Measurements from ENCODE around the gene TMEM97. TPM values are rescaled to one million over a fixed set of nuclear protein-coding genes. Genes with fewer than 3 reads are reported as not detected.

Gene TMEM97
- total RNA-seq, 3 donors from 2014 or later: 14.3 to 25.1 (median 18.1) TPM

DNA sequence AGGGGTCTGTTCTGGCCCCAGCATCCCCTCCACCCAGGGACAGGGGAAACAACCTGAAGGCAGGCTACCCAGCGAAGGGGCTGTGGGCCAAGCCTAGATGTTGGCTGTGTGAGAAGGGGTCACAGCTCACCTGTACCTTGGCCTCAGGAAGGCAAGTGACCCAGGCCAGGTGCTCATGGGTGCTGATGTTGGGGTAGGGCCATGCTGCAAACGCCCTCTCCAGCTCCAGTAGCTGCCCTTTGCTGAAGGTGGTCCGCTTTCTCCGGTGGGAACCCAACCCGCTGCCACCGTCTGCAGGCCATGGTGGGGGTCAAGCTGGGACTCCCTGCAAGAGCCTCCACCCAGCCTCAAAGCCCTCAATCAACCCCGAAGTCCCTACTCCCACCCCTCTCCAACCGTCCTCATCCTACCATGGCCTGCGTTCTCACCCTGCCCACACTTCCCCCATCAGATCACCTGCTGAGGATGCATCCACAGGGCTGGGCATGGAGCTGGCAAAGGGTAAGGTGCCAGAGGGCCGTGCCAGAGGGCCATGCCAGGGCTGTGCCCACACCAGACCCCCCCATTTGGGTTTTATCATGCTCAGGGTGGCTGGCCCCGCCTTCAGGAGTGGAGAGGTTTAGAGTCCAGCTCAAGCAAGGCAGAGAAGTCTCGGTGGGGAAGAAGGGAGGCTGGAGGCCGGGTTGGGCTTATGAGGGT lies 45.8 kb downstream of the TMEM97 start, which contains the start of gene SEBOX:
Gene SEBOX (minus strand): TSS at position 535 of the 699 bp plus-strand sequence. CDS start 48 bp downstream, at position 487.
- Histone ChIP-seq H3K36me3 (ENCODE audit: low read depth) (peaks cover 11% of the 10 kb centered on the region), H3K9me3 (no peaks in the 10 kb centered on the region), H3K4me3 (no peak within 1 kb of the TSS), H3K4me1 (ENCODE audit: low read depth) (no peaks in the 10 kb centered on the region)
- ATAC-seq (no peak), DNase-seq (no peak)
- intact Hi-C loops (cut with DNase I, micrococcal nuclease): no loop called here
- TF ChIP-seq CTCF (IDR thresholded peaks at IDR 0.05): no peak

GRCh38 chr17:28365487-28365886 lies 46.5 kb downstream of the TMEM97 start:
- no peak for TF ChIP-seq CTCF (IDR thresholded peaks at IDR 0.05)
- intact Hi-C loops (cut with DNase I, micrococcal nuclease): no loop called here
- ATAC-seq (no peak), DNase-seq (no peak)
- Histone ChIP-seq H3K36me3 (ENCODE audit: low read depth) (peaks cover 11% of the 10 kb centered on the region), H3K4me1 (ENCODE audit: low read depth) (no peaks in the 10 kb centered on the region), H3K4me3 (no peak overlapping the region), H3K9me3 (no peaks in the 10 kb centered on the region)

DNA sequence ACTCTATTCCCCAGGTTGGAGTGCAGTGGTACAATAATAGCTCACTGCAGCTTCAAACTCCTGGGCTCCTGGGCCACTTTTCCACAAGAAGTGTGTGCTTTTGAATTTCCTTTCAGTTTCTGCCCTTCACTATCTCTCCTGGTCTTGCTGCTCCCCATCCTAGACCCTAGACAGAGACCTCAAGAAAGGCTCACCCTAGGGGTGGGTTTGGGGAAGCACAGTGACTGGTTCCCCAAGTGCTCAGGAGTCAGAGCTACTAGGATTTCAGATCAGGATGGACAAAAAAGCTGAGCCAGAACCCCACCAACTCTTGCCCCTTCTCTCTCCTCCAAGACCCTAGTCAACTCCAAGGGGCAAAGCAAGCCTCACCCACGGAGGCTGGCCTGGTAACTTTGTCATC lies 47.6 kb downstream of the TMEM97 start:
- no peak overlapping the region for H3K4me3 ChIP-seq
- no peak for DNase-seq
- peaks cover 1% of the 10 kb centered on the region for H3K4me1 ChIP-seq (ENCODE audit: low read depth)
- no peaks in the 10 kb centered on the region for H3K9me3 ChIP-seq
- intact Hi-C loops (cut with DNase I, micrococcal nuclease): no loop called here
- H3K36me3 ChIP-seq (ENCODE audit: low read depth): peaks cover 3% of the 10 kb centered on the region
- TF ChIP-seq CTCF (IDR thresholded peaks at IDR 0.05): no peak
- no peak for ATAC-seq

- intact Hi-C loops (cut with DNase I, micrococcal nuclease): no loop called here
- no peak overlapping the region for H3K4me3 ChIP-seq
Observed at GRCh38 chr17:28367641-28368305, 48.8 kb downstream of the TMEM97 start.

GRCh38 chr17:28368306-28368831 lies 49.4 kb downstream of the TMEM97 start:
- no peak for TF ChIP-seq CTCF (IDR thresholded peaks at IDR 0.05)
- H3K9me3 ChIP-seq: no peaks in the 10 kb centered on the region
- DNase-seq (no peak), ATAC-seq (no peak)
- no peak overlapping the region for H3K4me3 ChIP-seq
- intact Hi-C loops (cut with DNase I, micrococcal nuclease): no loop called here
- H3K4me1 ChIP-seq (ENCODE audit: low read depth): peaks cover 11% of the 10 kb centered on the region
- no peaks in the 10 kb centered on the region for H3K36me3 ChIP-seq (ENCODE audit: low read depth)

More at GRCh38 chr17:28367641-28368305, 48.8 kb downstream of the TMEM97 start:
- H3K4me1 ChIP-seq (ENCODE audit: low read depth): peaks cover 9% of the 10 kb centered on the region
- no peak for DNase-seq
- TF ChIP-seq CTCF (IDR thresholded peaks at IDR 0.05): no peak
- H3K9me3 ChIP-seq: no peaks in the 10 kb centered on the region
- ATAC-seq: no peak
- H3K36me3 ChIP-seq (ENCODE audit: low read depth): no peaks in the 10 kb centered on the region

Measured in mucosa of descending colon (tissue), 3 donors.